Astrocyte of the spinal cord (primary cell): ENCODE measurements around the gene DNAJA3.

Experiments
- DNase-seq: peaks from one replicate; pipeline ENCODE4 v3.0.0; 2011; ENCODE audit warnings: low read depth, low spot score
- H3K4me3 ChIP-seq: 2 replicates; pipeline ENCODE4 v1.5.1; 2011; ENCODE audit warnings: low read depth, mild to moderate bottlenecking, low read length, moderate library complexity
- in situ Hi-C: cut with HindIII; loops from 2 replicates; pipeline ENCODE4 v1.10.0; 2017; ENCODE audit warnings: low sequenced_read_pairs
- TF ChIP-seq, protein P1 (sequence below): IDR thresholded peaks from 2 replicates; pipeline ENCODE4 v1.5.1; 2012; ENCODE audit warnings: low read depth, mild to moderate bottlenecking, low read length, inconsistent platforms

Gene DNAJA3

DNA sequence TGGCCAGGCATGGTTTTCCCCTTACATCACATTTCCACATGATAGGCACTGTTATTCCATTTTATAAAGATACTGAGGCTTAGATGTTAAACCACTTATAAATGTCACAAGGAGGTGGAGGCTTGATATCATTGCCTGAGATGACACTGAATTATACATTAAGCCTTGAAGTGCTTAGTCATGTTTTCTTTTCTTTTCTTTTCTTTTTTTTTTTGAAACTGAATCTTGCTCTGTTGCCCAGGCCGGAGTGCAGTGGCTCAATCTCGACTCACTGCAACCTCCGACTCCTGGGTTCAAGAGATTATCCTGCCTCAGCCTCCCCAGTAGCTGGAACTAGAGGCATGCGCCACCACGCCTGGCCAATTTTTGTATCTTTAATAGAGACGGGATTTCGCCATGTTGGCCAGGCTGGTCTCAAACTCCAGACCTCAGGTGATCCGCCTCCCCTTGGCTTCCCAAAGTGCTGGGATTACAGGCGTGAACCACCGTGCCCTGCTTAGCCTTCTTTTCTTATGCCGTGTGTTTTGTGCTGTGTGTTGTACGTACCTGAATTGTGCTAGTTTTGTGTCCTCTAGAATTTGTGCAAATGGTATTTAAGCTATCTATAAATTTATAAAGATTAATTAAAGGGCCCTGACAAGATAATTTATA, 1.2 kb downstream of the DNAJA3 start:
- in situ Hi-C loops: no loop called here
- peak overlapping the region; percentile 97 for H3K4me3 ChIP-seq
- no peak for DNase-seq
- TF ChIP-seq, protein P1, sequence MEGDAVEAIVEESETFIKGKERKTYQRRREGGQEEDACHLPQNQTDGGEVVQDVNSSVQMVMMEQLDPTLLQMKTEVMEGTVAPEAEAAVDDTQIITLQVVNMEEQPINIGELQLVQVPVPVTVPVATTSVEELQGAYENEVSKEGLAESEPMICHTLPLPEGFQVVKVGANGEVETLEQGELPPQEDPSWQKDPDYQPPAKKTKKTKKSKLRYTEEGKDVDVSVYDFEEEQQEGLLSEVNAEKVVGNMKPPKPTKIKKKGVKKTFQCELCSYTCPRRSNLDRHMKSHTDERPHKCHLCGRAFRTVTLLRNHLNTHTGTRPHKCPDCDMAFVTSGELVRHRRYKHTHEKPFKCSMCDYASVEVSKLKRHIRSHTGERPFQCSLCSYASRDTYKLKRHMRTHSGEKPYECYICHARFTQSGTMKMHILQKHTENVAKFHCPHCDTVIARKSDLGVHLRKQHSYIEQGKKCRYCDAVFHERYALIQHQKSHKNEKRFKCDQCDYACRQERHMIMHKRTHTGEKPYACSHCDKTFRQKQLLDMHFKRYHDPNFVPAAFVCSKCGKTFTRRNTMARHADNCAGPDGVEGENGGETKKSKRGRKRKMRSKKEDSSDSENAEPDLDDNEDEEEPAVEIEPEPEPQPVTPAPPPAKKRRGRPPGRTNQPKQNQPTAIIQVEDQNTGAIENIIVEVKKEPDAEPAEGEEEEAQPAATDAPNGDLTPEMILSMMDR: no peak

DNA sequence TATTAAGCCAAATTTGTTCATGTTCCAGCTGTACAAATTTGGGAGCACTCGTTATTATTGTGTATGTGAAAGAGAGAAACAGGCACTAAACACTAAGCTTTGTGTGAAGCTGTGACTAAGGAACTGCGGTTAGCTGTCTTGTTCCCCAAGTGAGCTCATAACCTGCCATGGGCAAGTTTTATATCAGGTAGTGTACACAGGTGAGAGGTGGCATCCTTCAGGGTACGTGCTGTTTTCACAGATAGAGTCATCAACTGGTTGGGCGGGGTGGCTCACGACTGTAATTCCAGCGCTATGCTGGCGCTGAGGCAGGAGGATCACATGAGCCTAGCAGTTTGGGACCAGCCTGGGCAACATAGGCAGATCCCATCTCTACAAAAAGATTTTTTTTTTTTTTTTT, 2.8 kb downstream of the DNAJA3 start:
- DNase-seq: no peak

DNA sequence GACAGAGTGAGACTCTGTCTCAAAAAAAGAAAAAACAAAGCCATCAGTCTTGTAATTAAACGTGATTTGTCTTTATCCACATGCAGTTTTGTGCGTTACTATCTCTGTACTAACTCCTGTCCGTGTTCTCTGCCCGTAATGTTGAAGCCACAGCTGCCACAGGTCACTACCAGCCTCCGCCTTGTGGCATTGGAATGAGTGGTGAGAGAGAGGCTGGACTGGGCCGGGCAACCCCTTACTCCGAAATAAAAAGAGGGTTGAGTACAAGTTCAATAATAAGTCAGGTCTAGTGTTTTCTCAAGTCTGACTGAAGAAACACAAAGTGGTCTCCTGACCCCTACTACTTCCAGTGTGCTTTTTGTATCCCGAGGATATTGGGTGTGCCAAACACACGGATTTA, 5.4 kb downstream of the DNAJA3 start:
- TF ChIP-seq, protein P1: no peak
- in situ Hi-C loops: no loop called here
- no peak overlapping the region for H3K4me3 ChIP-seq
- no peak for DNase-seq

More for the DNA sequence above, 2.8 kb downstream of the DNAJA3 start:
- TF ChIP-seq, protein P1: no peak
- in situ Hi-C loops: no loop called here
- H3K4me3 ChIP-seq: no peak overlapping the region

DNA sequence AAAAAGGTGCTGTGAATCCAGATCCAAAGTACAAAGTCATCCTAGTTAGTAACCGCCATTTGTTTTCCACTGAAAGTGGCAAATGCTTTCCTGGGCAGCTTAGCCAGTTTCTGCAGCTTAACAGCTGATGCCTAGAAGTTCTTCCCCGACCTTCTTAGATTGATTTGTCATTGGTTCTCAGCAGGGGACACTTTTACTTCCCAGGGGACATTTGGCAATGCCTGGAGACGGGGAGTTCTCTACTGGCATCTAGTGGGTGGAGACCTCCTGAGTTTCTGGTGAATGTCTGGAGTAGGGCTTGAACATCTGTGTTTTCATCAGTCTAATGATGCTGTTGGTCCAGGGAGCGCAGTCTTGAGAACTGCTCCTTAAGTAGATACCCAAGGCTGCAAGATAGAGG, 7.6 kb downstream of the DNAJA3 start:
- TF ChIP-seq, protein P1: no peak
- no peak overlapping the region for H3K4me3 ChIP-seq
- in situ Hi-C loops: no loop called here
- no peak for DNase-seq

DNA sequence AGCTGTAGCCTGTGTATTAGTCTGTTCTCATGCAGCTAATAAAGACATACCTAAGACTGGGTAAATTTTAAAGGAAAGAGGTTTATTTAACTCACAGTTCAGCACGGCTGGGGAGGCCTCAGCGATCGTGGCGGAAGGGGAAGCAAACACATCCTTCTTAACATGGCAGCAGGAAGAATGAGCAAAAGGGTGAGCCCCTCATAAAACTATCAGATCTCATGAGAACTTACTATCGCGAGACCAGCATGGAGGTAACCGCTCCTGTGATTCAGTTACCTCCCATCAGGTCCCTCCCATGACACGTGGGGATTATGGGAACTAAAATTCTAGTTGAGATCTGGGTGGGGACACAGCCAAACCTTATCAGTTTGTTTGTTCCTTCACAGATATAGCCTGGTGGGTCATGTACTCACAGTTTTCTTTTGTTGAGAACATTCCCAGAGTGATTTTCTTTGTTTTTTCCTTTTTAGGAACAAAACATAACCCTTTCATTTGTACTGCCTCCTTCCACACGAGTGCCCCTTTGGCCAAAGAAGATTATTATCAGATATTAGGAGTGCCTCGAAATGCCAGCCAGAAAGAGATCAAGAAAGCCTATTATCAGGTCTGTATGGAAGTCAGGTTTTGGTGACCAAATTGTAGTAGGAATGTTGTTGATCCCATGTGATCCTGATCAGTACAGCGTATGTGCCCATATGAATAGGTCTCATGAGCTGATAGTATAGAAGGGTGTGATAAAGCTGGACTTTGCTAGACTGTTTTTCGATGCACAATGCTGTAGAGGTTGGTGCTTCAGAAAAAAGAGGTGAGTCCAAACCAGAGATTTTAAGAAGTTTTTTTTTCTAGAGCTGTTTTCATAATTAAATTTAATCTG, 8.5 kb downstream of the DNAJA3 start:
- TF ChIP-seq, protein P1: no peak
- no peak for DNase-seq
- H3K4me3 ChIP-seq: no peak overlapping the region
- in situ Hi-C loops: no loop called here

DNA sequence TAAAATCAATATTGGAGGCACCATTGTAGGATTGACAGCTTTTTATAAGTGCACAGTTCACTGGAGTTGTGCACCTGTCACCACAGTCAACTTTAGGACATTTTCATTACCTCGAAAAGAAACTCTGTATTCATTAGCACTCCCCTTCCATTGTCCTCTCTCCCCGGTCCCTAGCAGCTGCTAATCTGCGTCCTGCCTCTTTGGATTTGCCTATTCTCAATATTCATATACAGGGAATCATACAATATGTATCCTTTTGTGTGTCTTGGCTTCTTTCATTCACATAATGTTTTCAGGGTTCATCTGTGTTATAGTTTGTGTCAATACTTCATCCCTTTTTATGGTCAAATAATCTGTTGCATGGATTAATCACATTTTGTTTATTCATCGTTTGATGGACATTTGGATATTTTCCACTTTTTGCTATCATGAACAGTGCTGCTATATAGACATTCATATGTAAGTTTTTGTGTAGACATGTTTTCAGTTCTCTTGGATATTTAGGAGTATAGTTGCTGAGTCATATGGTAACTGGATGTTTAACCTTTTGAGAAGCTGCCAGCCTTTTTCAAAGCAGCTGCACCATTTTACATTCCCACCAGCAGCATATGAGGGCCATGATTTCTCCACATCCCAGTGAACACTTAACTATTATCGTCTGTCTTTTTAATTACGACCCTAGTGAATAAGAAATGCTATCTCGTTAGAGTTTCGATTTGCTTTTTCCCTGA, 9.8 kb downstream of the DNAJA3 start:
- DNase-seq: peak; percentile 16
- in situ Hi-C loops: no loop called here
- TF ChIP-seq, protein P1: no peak
- H3K4me3 ChIP-seq: no peak overlapping the region
